ENCODE data around the gene DNAI1. TPM values are rescaled to one million over a fixed set of nuclear protein-coding genes. Genes with fewer than 3 reads are reported as not detected.
"Not testable (repeated sequence)": the region's sequence is repeated elsewhere in the genome, so short reads cannot be mapped to it uniquely, and the experiment has no call there.

The DNAI1 gene
- polyA plus RNA-seq, 1 of the 3 experiments (the other 2 are of a cell fraction) = 0.46 TPM

DNA sequence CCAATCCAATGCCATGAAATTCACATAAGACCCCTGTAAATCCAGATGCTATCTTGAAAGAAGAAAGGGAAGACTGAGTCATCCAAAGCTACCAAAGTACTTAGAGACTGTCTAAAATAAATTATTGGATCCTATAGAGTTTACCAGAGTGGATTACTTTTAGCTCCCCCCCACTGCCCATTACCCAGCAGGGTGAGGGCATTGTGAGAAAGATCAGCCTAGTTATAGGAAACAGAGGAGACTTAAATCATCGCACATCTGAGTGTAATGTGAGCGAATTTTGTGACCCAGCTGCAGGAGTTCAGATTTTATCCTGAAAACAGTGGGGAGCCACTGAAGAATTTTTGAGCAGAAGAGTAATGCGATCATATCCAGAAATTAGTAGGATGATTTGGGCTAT is 65.7 kb downstream of the DNAI1 start:
- CTCF ChIA-PET = interaction anchor here (0.6 to 3.9 kb wide), 13 partner anchors 13 to 192 kb away, joined by 3 to 26 read pairs (median 7); partner anchors contain the start of gene RPP25L
- Histone ChIP-seq H3F3A (replicated peaks; ENCODE audit: insufficient read depth) (peaks cover 6% of the 10 kb centered on the region), H3K4me2 (no peak overlapping the region), H3K4me3 (ENCODE audit: low read depth in 2 of 2, low read length in 1 of 2) (no peak overlapping the region), H3K79me2 (ENCODE audit: insufficient read depth) (no peaks in the 10 kb centered on the region), H4K20me1 (ENCODE audit: insufficient read depth) (no peaks in the 10 kb centered on the region), H3K9me3 (no peaks in the 10 kb centered on the region), H3K4me1 (ENCODE audit: control insufficient read depth in 1 of 2, insufficient read depth in 2 of 2, low read depth in 1 of 2, low read length in 1 of 2) (peaks cover 0 to 15% of the 10 kb centered on the region in 2 experiments; a peak in 1 of 4 replicates), H3K9me2 (no peaks in the 10 kb centered on the region), H3K27me3 (ENCODE audit: insufficient read depth) (no peaks in the 10 kb centered on the region), H3K36me3 (replicated peaks in 1 of 2; ENCODE audit: control insufficient read depth in 1 of 2, insufficient read depth in 2 of 2, low read length in 1 of 2) (no peaks in the 10 kb centered on the region), H3K27ac (ENCODE audit: low read depth in 2 of 2, low read length in 1 of 2) (no peak overlapping the region), H3K9ac (no peak overlapping the region), H2AFZ (ENCODE audit: low read depth) (no peak overlapping the region)
- POLR2A ChIA-PET = no interaction called here
- DNase-seq = no peak
- 72% methylated on average over 3 of the region's 3 CpGs for WGBS (ENCODE audit: low lambda C conversion rate)
- TF ChIP-seq, protein P1, sequence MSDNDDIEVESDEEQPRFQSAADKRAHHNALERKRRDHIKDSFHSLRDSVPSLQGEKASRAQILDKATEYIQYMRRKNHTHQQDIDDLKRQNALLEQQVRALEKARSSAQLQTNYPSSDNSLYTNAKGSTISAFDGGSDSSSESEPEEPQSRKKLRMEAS (IDR thresholded peaks at IDR 0.05; ENCODE audit: low read depth) = no peak
- TF ChIP-seq TCF12 (IDR thresholded peaks at IDR 0.05) (no peak), EZH2phosphoT487 (IDR thresholded peaks at IDR 0.05; ENCODE audit: borderline replicate concordance, low read depth) (no peak), GABPA (IDR thresholded peaks at IDR 0.05; ENCODE audit: low read depth) (no peak), RXRA (IDR thresholded peaks at IDR 0.05; ENCODE audit: borderline replicate concordance, low read depth) (no peak), SMC3 (IDR thresholded peaks at IDR 0.05; ENCODE audit: low read depth, low read length) (no peak), MEF2A (IDR thresholded peaks at IDR 0.05; ENCODE audit: borderline replicate concordance, low read depth) (no peak), GATA2 (CRISPR knock-in tag; IDR thresholded peaks at IDR 0.05) (no peak), EP300 (IDR thresholded peaks at IDR 0.05; ENCODE audit: borderline replicate concordance in 1 of 2, low read depth in 1 of 2, low read length in 1 of 2) (no peak), FOXM1 (IDR thresholded peaks at IDR 0.05; ENCODE audit: low read depth) (no peak)
- TF ChIP-seq, protein P2, sequence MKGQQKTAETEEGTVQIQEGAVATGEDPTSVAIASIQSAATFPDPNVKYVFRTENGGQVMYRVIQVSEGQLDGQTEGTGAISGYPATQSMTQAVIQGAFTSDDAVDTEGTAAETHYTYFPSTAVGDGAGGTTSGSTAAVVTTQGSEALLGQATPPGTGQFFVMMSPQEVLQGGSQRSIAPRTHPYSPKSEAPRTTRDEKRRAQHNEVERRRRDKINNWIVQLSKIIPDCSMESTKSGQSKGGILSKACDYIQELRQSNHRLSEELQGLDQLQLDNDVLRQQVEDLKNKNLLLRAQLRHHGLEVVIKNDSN (IDR thresholded peaks at IDR 0.05; ENCODE audit: borderline replicate concordance, low read depth) = no peak
- TF ChIP-seq, protein P3, sequence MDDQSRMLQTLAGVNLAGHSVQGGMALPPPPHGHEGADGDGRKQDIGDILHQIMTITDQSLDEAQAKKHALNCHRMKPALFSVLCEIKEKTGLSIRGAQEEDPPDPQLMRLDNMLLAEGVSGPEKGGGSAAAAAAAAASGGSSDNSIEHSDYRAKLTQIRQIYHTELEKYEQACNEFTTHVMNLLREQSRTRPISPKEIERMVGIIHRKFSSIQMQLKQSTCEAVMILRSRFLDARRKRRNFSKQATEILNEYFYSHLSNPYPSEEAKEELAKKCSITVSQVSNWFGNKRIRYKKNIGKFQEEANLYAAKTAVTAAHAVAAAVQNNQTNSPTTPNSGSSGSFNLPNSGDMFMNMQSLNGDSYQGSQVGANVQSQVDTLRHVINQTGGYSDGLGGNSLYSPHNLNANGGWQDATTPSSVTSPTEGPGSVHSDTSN (IDR thresholded peaks at IDR 0.05) = no peak

DNA sequence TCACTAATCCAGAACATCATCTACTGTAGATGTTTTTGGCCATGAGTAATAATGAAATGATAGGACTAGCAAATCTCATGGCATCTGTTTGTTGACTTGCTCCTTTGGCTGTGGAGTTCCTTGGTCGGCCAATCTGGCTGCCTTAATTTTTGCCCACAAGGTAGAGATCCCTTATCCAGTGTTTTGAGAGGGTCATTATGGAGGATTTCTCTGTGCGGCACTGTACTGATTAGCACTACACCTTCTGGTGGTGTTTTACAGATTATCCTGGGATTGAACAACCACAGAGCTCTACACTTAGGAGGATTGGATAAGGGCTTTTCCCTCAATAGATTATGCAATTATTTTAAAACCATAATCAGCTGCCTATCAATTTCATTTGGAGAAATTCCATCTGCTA is 67.4 kb downstream of the DNAI1 start:
- no peak overlapping the region for H3K4me3 ChIP-seq (ENCODE audit: low read depth in 2 of 2, low read length in 1 of 2)
- no peak overlapping the region for H3K9ac ChIP-seq
- H3K27ac ChIP-seq (ENCODE audit: low read depth in 2 of 2, low read length in 1 of 2) = no peak overlapping the region
- H2AFZ ChIP-seq (ENCODE audit: low read depth) = no peak overlapping the region
- WGBS (ENCODE audit: low lambda C conversion rate) = 54% methylated on average over 2 of the region's 2 CpGs
- no peak for TF ChIP-seq EZH2phosphoT487 (IDR thresholded peaks at IDR 0.05; ENCODE audit: borderline replicate concordance, low read depth)
- no peaks in the 10 kb centered on the region for H3K9me2 ChIP-seq
- H3K4me2 ChIP-seq = no peak overlapping the region
- H4K20me1 ChIP-seq (ENCODE audit: insufficient read depth) = no peaks in the 10 kb centered on the region
- ChIA-PET POLR2A (no interaction called here), CTCF (interaction anchor here (1.5 to 3.9 kb wide), 3 partner anchors 65 to 122 kb away, joined by 4 to 11 read pairs (median 4); no protein-coding TSS in a partner anchor)
- no peaks in the 10 kb centered on the region for H3K79me2 ChIP-seq (ENCODE audit: insufficient read depth)
- H3K4me1 ChIP-seq (ENCODE audit: control insufficient read depth in 1 of 2, insufficient read depth in 2 of 2, low read depth in 1 of 2, low read length in 1 of 2) = peaks cover 0 to 15% of the 10 kb centered on the region in 2 experiments; a peak in 1 of 4 replicates
- H3F3A ChIP-seq (replicated peaks; ENCODE audit: insufficient read depth) = peaks cover 6% of the 10 kb centered on the region
- no peaks in the 10 kb centered on the region for H3K27me3 ChIP-seq (ENCODE audit: insufficient read depth)
- no peak for DNase-seq
- no peaks in the 10 kb centered on the region for H3K9me3 ChIP-seq
- H3K36me3 ChIP-seq (replicated peaks in 1 of 2; ENCODE audit: control insufficient read depth in 1 of 2, insufficient read depth in 2 of 2, low read length in 1 of 2) = no peaks in the 10 kb centered on the region

DNA sequence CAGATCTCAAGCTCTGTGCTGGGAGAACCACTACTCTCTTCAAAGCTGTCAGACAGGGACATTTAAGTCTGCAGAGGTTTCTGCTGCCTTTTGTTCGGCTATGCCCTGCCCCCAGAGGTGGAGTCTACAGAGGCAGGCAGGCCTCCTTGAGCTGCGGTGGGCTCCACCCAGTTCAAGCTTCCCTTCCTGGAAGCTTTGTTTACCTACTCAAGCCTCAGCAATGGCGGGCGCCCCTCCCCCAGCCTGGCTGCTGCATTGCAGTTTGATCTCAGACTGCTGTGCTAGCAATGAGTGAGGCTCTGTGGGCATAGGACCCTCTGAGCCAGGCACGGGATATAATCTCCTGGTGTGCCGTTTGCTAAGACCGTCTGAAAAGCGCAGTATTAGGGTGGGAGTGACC is 73.4 kb downstream of the DNAI1 start:
- H3K9me3 ChIP-seq; H3K79me2 ChIP-seq (ENCODE audit: insufficient read depth); H3K9ac ChIP-seq; H3K4me3 ChIP-seq (ENCODE audit: low read depth in 2 of 2, low read length in 1 of 2); H3K4me2 ChIP-seq; H3K9me2 ChIP-seq; DNase-seq; H3K36me3 ChIP-seq (replicated peaks in 1 of 2; ENCODE audit: control insufficient read depth in 1 of 2, insufficient read depth in 2 of 2, low read length in 1 of 2); POLR2A ChIA-PET; H3F3A ChIP-seq (replicated peaks; ENCODE audit: insufficient read depth); H3K4me1 ChIP-seq (ENCODE audit: control insufficient read depth in 1 of 2, insufficient read depth in 2 of 2, low read depth in 1 of 2, low read length in 1 of 2); H2AFZ ChIP-seq (ENCODE audit: low read depth); H3K27ac ChIP-seq (ENCODE audit: low read depth in 2 of 2, low read length in 1 of 2); H4K20me1 ChIP-seq (ENCODE audit: insufficient read depth): not testable (repeated sequence)
- CTCF ChIA-PET = interaction anchor here (1.3 to 4.4 kb wide), 2 partner anchors 14 to 16 kb away, joined by 3 to 22 read pairs; no protein-coding TSS in a partner anchor
- 57% methylated on average over 7 of the region's 8 CpGs for WGBS (ENCODE audit: low lambda C conversion rate)
- H3K27me3 ChIP-seq (ENCODE audit: insufficient read depth) = peaks cover 16% of the 10 kb centered on the region
